Measurements from ENCODE around the gene NPAS3.

GRCh38 chr14:32934881-32935633, 3.6 kb upstream of the NPAS3 start:
- TF ChIP-seq EZH2 (IDR thresholded peaks at IDR 0.05) (peak; percentile 54), POLR2AphosphoS5 (IDR thresholded peaks at IDR 0.05; ENCODE audit: borderline replicate concordance, low read depth, low read length) (no peak), FOXP2 (optimal IDR thresholded peaks at IDR 0.05; ENCODE audit: control extremely low read depth, extremely low read length, insufficient read depth) (no peak)
